Dendritic cell treated with granulocyte-macrophage colony-stimulating factor and Interleukin-4, amounts not matched to agents 40 ng/mL and 50 ng/mL, for 4 days (primary cell): ENCODE measurements around the gene CDYL.

ENCODE experiments used
- H3K27ac Mint-ChIP-seq: one replicate; pipeline ENCODE4 v1.8.0; 2022; ENCODE audit warnings: mild to moderate bottlenecking, mixed read lengths
- H3K27me3 Mint-ChIP-seq: one replicate; pipeline ENCODE4 v1.8.0; 2022; ENCODE audit warnings: mild to moderate bottlenecking, mixed read lengths
- H3K36me3 Mint-ChIP-seq: one replicate; pipeline ENCODE4 v1.8.0; 2022; ENCODE audit warnings: low read depth, mixed read lengths
- H3K4me1 Mint-ChIP-seq: one replicate; pipeline ENCODE4 v1.8.0; 2022; ENCODE audit warnings: low read depth, mixed read lengths
- H3K4me3 Mint-ChIP-seq: one replicate; pipeline ENCODE4 v1.8.0; 2022; ENCODE audit warnings: mild to moderate bottlenecking, moderate library complexity, mixed read lengths
- H3K9me3 Mint-ChIP-seq: one replicate; pipeline ENCODE4 v1.8.0; 2022; ENCODE audit warnings: mixed read lengths
- intact Hi-C: fragments of 100-400 bp; cut with micrococcal nuclease; formaldehyde crosslinking; loops from one replicate; pipeline ENCODE4 v1.15.0; 2022

Gene CDYL

GRCh38 chr6:4964675-4965561, 188.7 kb downstream of the CDYL start:
- Mint-ChIP-seq H3K36me3 (no peaks in the 10 kb centered on the region), H3K27ac (no peak overlapping the region), H3K4me3 (no peak overlapping the region), H3K9me3 (no peaks in the 10 kb centered on the region), H3K27me3 (no peaks in the 10 kb centered on the region), H3K4me1 (no peaks in the 10 kb centered on the region)
- intact Hi-C loops = no loop called here

DNA sequence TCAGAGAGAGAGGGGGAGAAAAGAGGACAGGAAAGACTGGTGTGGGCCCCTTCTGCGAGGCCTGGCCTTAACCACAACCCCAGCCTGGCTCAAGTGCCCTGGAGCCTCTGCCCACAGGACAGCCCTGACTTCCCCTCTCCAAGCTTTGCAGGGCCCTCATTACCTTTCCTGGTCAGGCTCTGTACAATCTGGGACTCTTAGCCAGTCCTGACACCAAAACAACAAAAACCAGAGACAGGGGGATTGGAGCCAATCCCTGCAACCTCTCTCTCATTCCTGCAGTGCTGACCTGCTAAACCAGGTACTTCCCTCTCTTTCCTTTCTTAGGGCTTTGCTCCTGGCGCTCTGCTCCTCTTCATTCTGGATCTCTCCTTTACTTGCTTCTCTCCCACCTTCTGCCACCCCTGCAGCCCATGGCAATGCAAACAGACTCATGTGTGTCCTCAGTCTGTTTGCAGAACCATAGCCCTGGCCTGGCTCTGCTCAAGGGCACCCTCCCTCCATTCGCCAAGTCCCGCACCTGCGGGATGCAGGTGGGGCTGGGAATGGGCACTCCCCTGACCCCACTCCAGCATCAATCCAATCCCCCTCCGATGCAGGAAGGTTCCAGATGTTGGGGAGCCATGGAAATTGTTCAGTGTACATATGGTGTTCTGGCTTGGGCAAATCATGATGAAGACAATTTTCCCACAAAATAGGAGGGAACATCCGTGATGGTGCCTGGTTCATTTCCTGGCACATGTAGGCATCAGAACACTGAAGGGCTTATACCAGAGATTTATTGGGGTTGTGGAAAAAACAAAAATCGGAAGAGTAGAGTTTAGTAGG, 189.6 kb downstream of the CDYL start:
- intact Hi-C loops = no loop called here
- no peaks in the 10 kb centered on the region for H3K36me3 Mint-ChIP-seq
- H3K27ac Mint-ChIP-seq = no peak overlapping the region
- H3K27me3 Mint-ChIP-seq = no peaks in the 10 kb centered on the region
- H3K4me1 Mint-ChIP-seq = no peaks in the 10 kb centered on the region
- no peak overlapping the region for H3K4me3 Mint-ChIP-seq
- H3K9me3 Mint-ChIP-seq = no peaks in the 10 kb centered on the region

DNA sequence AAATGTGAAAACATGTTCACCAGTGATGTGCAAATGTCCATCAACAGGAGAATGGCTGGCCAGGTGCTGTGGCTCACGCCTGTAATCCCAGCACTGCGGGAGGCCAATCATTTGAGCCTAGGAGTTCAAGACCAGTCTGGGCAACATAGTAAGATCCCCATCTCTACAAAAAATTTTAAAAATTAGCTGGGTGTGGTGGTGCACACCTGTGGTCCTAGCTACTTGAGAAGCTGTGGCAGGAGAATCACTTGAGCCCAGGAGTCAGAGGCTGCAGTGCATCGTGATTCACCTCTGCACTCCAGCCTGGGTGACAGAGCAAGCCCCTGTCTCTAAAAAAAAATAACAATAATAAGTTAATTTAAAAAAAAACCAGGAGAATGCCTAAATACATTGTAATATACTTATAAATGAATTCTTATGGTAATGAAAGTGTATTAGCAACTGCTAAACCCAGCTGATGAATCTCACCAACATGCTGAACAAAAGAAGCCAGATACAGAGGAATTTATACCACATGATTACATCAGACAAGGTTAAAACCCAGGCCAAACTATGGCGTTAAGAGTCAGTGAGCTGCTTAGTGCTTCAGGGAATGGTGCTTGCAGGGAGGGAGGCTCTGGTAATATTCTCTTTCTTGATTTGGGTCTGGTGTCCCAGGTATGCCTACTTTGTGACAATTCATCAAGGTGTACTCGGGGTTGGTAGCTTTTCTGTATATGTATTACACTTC, 191.3 kb downstream of the CDYL start:
- H3K36me3 Mint-ChIP-seq = no peaks in the 10 kb centered on the region
- H3K27ac Mint-ChIP-seq = no peak overlapping the region
- H3K4me3 Mint-ChIP-seq = no peak overlapping the region
- no peaks in the 10 kb centered on the region for H3K9me3 Mint-ChIP-seq
- intact Hi-C loops = no loop called here
- no peaks in the 10 kb centered on the region for H3K27me3 Mint-ChIP-seq
- no peaks in the 10 kb centered on the region for H3K4me1 Mint-ChIP-seq

DNA sequence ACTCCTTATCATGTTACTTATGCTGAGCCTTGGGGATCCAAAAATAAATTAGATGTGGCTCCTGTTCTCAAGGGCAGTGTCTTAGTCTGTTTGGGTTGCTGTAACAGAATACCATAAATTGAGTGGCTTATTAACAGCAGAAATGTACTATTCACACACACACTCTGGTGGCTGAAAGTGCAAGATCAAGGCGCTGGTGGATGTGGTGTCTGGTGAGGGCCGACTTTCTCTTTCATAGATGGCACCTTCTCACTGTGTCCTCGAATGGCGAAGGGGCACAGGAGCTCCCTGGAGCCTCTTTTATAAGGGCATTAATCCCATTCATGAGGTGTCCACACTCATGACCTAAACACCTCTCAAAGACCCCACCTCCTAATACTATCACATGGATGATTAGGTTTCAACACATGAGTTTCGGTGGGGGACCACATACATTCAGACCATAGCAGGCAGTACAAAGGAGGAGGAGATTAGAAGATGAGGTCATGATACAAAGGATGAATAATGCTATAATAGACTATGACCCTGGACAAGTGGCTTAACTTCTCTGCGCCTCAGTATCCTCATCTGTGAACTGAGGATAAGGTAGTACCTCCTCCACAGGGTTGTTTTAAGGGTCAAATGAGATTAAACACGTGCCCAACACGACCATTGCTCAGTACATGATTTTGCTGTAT, 193.5 kb downstream of the CDYL start:
- Mint-ChIP-seq H3K27ac (no peak overlapping the region), H3K4me1 (no peaks in the 10 kb centered on the region), H3K4me3 (no peak overlapping the region), H3K27me3 (no peaks in the 10 kb centered on the region), H3K36me3 (no peaks in the 10 kb centered on the region), H3K9me3 (no peaks in the 10 kb centered on the region)
- intact Hi-C loops = no loop called here

- intact Hi-C loops = no loop called here
- H3K4me1 Mint-ChIP-seq = no peaks in the 10 kb centered on the region
- no peaks in the 10 kb centered on the region for H3K9me3 Mint-ChIP-seq
- no peaks in the 10 kb centered on the region for H3K27me3 Mint-ChIP-seq
- no peak overlapping the region for H3K27ac Mint-ChIP-seq
- H3K36me3 Mint-ChIP-seq = no peaks in the 10 kb centered on the region
- no peak overlapping the region for H3K4me3 Mint-ChIP-seq
Observed at GRCh38 chr6:4970739-4971395, 194.7 kb downstream of the CDYL start.

DNA sequence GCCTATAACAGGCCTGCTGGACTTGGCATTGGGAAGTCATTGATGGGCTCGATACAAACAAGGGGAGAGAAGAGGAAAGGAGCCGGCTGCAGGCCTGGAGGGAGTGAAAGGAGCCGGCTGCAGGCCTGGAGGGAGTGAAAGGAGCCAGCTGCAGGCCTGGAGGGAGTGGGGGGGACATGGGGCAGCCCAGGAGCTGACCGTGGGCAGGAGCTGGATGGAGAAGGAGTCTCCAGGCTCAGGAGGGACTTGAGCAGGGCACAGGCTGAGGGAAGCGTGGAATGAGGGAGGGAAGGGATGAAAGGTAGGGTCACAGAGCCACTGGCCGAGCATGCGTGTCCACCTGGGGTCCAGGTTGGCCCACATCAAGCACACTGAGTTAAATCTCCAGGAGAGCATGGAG, 195.6 kb downstream of the CDYL start:
- no peak overlapping the region for H3K27ac Mint-ChIP-seq
- no peaks in the 10 kb centered on the region for H3K4me1 Mint-ChIP-seq
- no peak overlapping the region for H3K4me3 Mint-ChIP-seq
- no peaks in the 10 kb centered on the region for H3K9me3 Mint-ChIP-seq
- H3K36me3 Mint-ChIP-seq = no peaks in the 10 kb centered on the region
- no peaks in the 10 kb centered on the region for H3K27me3 Mint-ChIP-seq
- intact Hi-C loops = no loop called here

- Mint-ChIP-seq H3K27me3 (no peaks in the 10 kb centered on the region), H3K4me1 (no peaks in the 10 kb centered on the region), H3K36me3 (no peaks in the 10 kb centered on the region), H3K9me3 (no peaks in the 10 kb centered on the region), H3K4me3 (no peak overlapping the region), H3K27ac (no peak overlapping the region)
- intact Hi-C loops = no loop called here
Observed at GRCh38 chr6:4972438-4972837, 196.2 kb downstream of the CDYL start.

DNA sequence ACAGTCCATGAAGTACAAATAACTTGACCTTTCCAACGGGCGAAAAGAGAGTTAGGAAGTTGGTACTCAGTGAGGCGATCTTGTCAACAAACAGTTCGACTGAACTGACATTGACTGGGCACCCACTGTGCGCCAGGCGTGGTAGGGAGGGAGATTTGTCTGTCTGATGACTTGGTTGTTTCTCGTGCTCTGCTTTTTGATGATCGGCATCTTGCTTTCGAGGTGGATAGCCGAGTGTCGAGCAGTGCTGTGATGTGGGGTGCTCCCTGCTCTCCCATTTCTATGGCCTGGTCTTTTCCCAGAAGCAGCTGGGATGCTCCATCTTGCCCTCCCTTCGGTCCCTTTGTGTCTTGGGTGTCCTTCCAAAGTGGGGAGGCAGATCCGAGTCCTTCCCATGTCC, 197.2 kb downstream of the CDYL start:
- Mint-ChIP-seq H3K4me1 (no peaks in the 10 kb centered on the region), H3K27ac (no peak overlapping the region), H3K36me3 (no peaks in the 10 kb centered on the region), H3K27me3 (no peaks in the 10 kb centered on the region), H3K9me3 (peaks cover 7% of the 10 kb centered on the region), H3K4me3 (no peak overlapping the region)
- intact Hi-C loops = no loop called here

- no peak overlapping the region for H3K4me3 Mint-ChIP-seq
- intact Hi-C loops = no loop called here
- H3K27me3 Mint-ChIP-seq = no peaks in the 10 kb centered on the region
- peaks cover 14% of the 10 kb centered on the region for H3K9me3 Mint-ChIP-seq
- no peaks in the 10 kb centered on the region for H3K4me1 Mint-ChIP-seq
- no peaks in the 10 kb centered on the region for H3K36me3 Mint-ChIP-seq
- H3K27ac Mint-ChIP-seq = no peak overlapping the region
Observed at GRCh38 chr6:4973982-4974745, 198.0 kb downstream of the CDYL start.

GRCh38 chr6:4974962-4975361, 198.8 kb downstream of the CDYL start:
- H3K4me1 Mint-ChIP-seq = no peaks in the 10 kb centered on the region
- intact Hi-C loops = no loop called here
- H3K36me3 Mint-ChIP-seq = no peaks in the 10 kb centered on the region
- no peak overlapping the region for H3K4me3 Mint-ChIP-seq
- no peak overlapping the region for H3K27ac Mint-ChIP-seq
- H3K9me3 Mint-ChIP-seq = peaks cover 22% of the 10 kb centered on the region
- H3K27me3 Mint-ChIP-seq = no peaks in the 10 kb centered on the region

DNA sequence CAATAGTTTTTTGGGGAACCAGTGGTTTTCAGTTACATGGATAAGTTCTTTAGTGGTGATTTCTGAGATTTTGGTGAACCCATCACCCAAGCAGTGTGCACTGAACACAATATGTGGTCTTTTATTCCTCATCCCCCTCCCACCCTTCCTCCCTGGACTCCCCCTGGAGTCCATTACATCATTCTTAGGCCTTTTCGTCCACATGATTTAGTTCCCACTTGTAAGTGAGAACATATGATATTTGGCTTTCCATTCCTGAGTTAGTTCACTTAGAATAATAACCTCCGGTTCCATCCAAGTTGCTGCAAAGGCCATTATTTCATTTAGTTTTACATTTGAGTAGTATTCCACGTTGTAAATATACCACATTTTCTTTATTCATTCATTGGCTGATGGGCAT, 199.3 kb downstream of the CDYL start:
- intact Hi-C loops = no loop called here
- Mint-ChIP-seq H3K9me3 (peaks cover 28% of the 10 kb centered on the region), H3K4me3 (no peak overlapping the region)

DNA sequence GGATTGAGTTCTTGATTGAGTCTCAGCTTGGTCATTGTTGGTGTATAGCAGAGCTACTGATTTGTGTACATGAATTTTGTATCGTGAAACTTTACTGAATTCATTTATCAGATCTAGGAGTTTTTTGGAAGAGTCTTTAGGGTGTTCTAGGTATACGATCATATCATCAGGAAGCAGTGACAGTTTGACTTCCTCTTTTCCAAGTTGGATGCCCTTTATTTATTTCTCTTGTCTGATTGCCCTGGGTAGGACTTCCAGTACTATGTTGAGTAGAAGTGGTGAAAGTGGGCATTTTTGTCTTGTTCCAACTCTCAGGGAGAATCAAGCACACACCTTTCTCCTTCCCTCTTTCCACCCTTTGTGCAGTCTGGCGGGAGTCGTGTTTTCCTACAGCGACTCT, 201.3 kb downstream of the CDYL start:
- H3K27me3 Mint-ChIP-seq = no peaks in the 10 kb centered on the region
- peaks cover 29% of the 10 kb centered on the region for H3K9me3 Mint-ChIP-seq
- H3K36me3 Mint-ChIP-seq = no peaks in the 10 kb centered on the region
- H3K27ac Mint-ChIP-seq = no peak overlapping the region
- no peak overlapping the region for H3K4me3 Mint-ChIP-seq
- no peaks in the 10 kb centered on the region for H3K4me1 Mint-ChIP-seq
- intact Hi-C loops = no loop called here

More for the DNA sequence above, 199.3 kb downstream of the CDYL start:
- Mint-ChIP-seq H3K4me1 (no peaks in the 10 kb centered on the region), H3K27me3 (no peaks in the 10 kb centered on the region), H3K27ac (no peak overlapping the region), H3K36me3 (no peaks in the 10 kb centered on the region)

DNA sequence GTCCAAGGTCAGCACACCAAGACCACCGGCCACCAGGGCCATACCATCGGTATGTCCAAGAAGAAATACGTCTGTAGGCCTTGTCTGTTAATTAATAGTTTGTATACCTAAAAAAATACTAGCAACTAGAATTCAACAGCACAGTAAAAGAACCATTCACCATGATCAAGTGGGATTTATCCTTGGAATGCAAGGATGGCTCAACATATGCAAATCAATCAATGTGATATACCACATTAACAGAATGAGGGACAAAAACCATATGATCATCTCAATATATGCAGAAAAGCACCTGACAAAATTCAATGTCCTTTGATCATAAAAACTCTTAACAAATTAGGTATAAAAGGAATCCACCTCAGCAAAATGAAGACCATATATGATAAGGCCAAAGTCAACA, 203.2 kb downstream of the CDYL start:
- Mint-ChIP-seq H3K4me1 (no peaks in the 10 kb centered on the region), H3K27me3 (no peaks in the 10 kb centered on the region), H3K27ac (no peak overlapping the region), H3K9me3 (peaks cover 29% of the 10 kb centered on the region), H3K4me3 (no peak overlapping the region), H3K36me3 (no peaks in the 10 kb centered on the region)
- intact Hi-C loops = no loop called here
